Skin epidermis (tissue), 12 donors: ENCODE measurements around the gene GNAS.
A peak's percentile ranks its signal among the peaks of the same experiment; 100 is the strongest.

Source experiments
- H3K27ac ChIP-seq, 21 experiments: fragments of 200-600 bp; sonication (generic) in 11 of 21; one replicate each; pipeline ENCODE4 v1.5.0; 2020; ENCODE audit warnings: mild to moderate bottlenecking in 3 of 21, inconsistent platforms in 2 of 21, moderate library complexity in 2 of 21
- H3K4me3 ChIP-seq, 7 experiments: fragments of 200-600 bp; sonication (generic) in 2 of 7; one replicate each; pipeline ENCODE4 v1.5.0; 2020; ENCODE audit warnings: inconsistent platforms in 2 of 7, mild to moderate bottlenecking in 2 of 7, moderate library complexity in 1 of 7

The GNAS gene

DNA sequence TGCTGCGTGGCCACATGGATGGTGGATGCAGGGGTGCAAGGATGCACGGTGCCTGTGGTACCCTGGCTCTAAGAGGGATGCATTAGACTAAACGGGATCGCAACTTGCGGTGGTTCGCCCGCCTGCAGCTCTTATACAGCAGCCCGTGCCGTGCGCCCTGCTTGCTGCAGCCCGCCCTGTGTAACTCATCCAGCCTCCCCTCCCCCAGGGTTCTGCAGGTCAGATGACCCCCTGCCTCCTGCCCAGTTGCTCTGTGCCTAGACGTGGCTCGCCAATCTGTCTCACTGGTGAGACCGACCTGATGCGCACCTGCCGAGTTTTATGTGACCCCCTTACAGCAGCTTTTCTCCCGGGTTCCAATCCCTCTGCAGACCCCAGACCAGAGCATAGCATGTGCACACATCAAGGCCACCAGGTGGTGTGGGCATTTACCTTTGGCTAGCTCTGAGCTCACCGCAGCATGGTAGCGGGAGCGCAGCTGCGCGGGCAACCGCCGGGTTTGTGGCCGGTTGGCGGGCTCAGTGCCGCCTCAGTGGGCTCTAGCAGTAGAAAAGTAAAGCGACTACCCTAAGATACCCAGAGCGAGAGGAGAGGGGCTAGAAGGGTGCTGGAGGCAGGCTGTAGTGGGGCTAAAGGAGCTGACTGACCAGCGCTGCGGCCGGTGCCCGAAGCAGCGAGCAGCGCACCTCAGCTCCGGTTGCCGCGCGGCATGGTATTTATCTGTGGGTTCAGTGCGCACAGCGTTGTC is 1.1 kb upstream of the GNAS start:
- no peak overlapping the region for H3K27ac ChIP-seq
- H3K4me3 ChIP-seq, result peak overlapping the region in 6 of 7 experiments; percentile 4 to 40 (median 28)

DNA sequence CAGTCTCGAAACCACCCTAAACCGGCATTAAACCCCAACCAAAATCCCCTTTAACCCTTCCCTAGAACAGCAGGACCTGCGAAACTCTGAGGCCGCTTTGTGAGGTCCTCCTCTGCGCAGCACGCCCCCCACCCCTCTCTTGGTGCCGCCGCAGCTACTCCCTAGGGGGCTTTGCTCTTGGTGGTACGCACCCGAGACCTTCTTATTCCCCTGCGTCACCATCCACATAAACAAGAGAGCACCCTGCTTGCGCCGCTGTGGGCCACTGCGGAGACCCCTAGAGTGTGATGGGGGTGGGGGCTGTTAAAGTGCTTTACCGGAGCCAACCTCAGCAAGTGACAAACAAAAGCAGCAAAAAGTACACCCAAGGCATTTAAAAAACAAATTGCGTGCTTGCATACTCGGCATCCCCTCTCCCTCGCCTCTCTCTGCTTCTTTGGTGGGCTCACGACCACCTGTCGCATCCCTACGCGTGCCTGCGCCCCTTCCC is 502 bp upstream of the GNAS start:
- H3K27ac ChIP-seq, result no peak overlapping the region

DNA sequence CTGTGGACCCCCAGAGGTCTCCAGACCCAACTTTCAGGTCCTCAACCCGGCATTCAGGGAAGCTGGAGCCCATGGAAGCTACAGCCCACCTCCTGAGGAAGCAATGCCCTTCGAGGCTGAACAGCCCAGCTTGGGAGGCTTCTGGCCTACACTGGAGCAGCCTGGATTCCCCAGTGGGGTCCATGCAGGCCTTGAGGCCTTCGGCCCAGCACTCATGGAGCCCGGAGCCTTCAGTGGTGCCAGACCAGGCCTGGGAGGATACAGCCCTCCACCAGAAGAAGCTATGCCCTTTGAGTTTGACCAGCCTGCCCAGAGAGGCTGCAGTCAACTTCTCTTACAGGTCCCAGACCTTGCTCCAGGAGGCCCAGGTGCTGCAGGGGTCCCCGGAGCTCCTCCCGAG is 950 bp downstream of the GNAS start:
- no peak overlapping the region for H3K4me3 ChIP-seq
- no peak overlapping the region for H3K27ac ChIP-seq

More for the DNA sequence above, 502 bp upstream of the GNAS start:
- peak overlapping the region in 2 of 7 experiments; percentile 20 to 35 for H3K4me3 ChIP-seq

DNA sequence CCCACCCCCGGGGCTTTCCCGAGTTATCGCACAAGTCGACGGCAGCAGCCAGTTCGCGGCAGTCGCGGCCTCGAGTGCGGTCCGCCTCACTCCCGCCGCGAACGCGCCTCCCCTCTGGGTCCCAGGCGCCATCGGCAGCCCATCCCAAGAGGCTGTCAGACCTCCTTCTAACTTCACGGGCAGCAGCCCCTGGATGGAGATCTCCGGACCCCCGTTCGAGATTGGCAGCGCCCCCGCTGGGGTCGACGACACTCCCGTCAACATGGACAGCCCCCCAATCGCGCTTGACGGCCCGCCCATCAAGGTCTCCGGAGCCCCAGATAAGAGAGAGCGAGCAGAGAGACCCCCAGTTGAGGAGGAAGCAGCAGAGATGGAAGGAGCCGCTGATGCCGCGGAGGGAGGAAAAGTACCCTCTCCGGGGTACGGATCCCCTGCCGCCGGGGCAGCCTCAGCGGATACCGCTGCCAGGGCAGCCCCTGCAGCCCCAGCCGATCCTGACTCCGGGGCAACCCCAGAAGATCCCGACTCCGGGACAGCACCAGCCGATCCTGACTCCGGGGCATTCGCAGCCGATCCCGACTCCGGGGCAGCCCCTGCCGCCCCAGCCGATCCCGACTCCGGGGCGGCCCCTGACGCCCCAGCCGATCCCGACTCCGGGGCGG is 1.6 kb downstream of the GNAS start:
- Histone ChIP-seq H3K4me3 (peak overlapping the region in 4 of 7 experiments; percentile 14 to 37 (median 20)), H3K27ac (no peak overlapping the region)

DNA sequence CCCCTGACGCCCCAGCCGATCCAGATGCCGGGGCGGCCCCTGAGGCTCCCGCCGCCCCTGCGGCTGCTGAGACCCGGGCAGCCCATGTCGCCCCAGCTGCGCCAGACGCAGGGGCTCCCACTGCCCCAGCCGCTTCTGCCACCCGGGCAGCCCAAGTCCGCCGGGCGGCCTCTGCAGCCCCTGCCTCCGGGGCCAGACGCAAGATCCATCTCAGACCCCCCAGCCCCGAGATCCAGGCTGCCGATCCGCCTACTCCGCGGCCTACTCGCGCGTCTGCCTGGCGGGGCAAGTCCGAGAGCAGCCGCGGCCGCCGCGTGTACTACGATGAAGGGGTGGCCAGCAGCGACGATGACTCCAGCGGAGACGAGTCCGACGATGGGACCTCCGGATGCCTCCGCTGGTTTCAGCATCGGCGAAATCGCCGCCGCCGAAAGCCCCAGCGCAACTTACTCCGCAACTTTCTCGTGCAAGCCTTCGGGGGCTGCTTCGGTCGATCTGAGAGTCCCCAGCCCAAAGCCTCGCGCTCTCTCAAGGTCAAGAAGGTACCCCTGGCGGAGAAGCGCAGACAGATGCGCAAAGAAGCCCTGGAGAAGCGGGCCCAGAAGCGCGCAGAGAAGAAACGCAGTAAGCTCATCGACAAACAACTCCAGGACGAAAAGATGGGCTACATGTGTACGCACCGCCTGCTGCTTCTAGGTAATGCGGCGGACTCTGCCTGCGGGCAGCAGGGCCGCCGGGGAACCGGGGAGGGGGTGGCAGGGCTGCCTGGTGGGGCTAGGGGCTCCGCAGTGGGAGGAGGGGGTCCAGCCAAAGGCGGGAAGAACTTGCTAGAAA is 2.3 kb downstream of the GNAS start:
- Histone ChIP-seq H3K27ac (no peak overlapping the region), H3K4me3 (peak overlapping the region in 5 of 7 experiments; percentile 5 to 37 (median 16))

- Histone ChIP-seq H3K4me3 (peak overlapping the region in 5 of 7 experiments; percentile 6 to 37 (median 16)), H3K27ac (no peak overlapping the region)
Observed at GRCh38 chr20:58855506-58856389, 3.2 kb downstream of the GNAS start.

GRCh38 chr20:58863044-58863790 is 10.7 kb downstream of the GNAS start:
- Histone ChIP-seq H3K27ac (no peak overlapping the region), H3K4me3 (no peak overlapping the region)

- no peak overlapping the region for H3K4me3 ChIP-seq
- H3K27ac ChIP-seq, result no peak overlapping the region
Observed at GRCh38 chr20:58864346-58864745, 11.8 kb downstream of the GNAS start.

DNA sequence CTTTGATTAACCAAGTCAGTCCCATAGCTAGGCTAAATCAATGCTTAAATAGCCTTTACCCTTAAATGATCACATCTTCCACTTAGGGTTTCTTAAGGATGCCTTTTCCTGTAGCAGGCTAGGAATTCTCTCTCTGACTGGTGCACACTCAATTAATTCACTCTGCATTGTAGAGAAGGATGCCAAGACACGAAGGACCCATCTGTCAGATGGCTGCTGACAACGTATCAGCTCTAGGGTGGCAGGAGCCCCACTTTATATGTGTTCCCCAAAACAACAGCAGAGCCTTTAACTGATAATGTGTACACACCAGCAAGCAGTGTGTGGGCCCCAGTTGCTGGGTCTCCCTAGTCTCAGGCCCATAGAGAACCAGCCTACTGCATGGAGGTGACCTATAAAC is 13.3 kb downstream of the GNAS start:
- no peak overlapping the region for H3K4me3 ChIP-seq

GRCh38 chr20:58867211-58867610 is 14.7 kb downstream of the GNAS start:
- Histone ChIP-seq H3K4me3 (no peak overlapping the region), H3K27ac (no peak overlapping the region)

More for the DNA sequence above, 13.3 kb downstream of the GNAS start:
- H3K27ac ChIP-seq, result no peak overlapping the region

GRCh38 chr20:58868795-58869194 is 16.3 kb downstream of the GNAS start:
- no peak overlapping the region for H3K27ac ChIP-seq
- H3K4me3 ChIP-seq, result no peak overlapping the region

GRCh38 chr20:58869662-58870227 is 17.2 kb downstream of the GNAS start:
- H3K27ac ChIP-seq, result no peak overlapping the region
- H3K4me3 ChIP-seq, result no peak overlapping the region

DNA sequence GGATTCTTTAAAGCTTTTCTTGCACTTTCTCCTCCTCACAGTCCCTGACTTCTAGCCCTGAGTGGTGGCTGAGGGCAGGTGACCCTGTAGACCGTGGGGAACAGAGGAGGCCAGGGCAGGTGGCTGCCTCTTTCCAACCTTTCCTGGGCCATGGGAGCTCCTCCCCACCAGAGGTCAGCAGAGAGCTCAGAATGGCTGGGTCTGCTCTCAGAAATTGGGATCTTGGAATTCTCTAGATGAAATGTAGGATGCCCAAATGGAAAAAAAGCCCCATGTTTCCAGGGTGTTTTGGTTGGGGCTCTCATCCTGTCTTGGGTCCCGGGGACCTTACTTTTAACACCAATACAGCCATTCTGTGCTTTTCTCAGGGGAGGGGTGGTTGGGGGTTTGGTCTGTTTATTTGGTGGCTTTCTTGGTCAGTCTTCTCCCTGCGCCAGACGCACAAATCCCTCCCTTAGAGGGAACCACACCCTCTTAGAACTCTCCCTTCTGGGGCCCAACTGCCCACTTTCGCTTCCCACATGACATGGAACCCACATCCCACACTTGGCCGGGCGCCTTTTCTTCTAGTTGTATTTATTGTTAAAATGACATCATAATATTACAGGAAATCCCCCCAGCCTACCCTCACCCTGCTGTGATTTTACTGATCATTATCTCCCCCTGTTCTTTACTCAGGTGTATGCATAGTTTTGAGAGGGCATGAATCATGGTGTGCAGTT is 17.9 kb downstream of the GNAS start:
- Histone ChIP-seq H3K4me3 (no peak overlapping the region), H3K27ac (no peak overlapping the region)

GRCh38 chr20:58871533-58872102 is 19.1 kb downstream of the GNAS start:
- no peak overlapping the region for H3K27ac ChIP-seq
- H3K4me3 ChIP-seq, result no peak overlapping the region

DNA sequence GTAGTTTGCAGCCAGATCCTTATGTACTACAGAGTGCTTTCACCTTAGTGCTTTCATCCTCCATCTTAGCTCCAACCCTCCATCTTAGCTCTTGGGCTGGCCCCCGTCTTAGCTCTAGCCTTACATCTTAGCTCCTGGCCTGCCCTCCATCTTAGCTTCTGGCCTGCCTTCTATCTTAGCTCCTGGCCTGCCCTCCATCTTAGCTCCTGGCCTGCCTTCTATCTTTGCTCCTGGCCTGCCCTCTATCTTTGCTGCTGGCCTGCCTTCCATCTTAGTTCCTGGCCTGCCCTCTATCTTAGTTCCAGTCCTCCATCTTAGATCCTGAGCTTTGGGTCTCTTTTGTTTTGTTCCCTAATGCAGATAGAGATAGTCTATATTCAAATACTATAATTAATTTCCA is 22.0 kb downstream of the GNAS start:
- no peak overlapping the region for H3K27ac ChIP-seq

GRCh38 chr20:58875111-58875510 is 22.6 kb downstream of the GNAS start:
- H3K4me3 ChIP-seq, result no peak overlapping the region
- H3K27ac ChIP-seq, result no peak overlapping the region

More for the DNA sequence above, 22.0 kb downstream of the GNAS start:
- H3K4me3 ChIP-seq, result no peak overlapping the region

DNA sequence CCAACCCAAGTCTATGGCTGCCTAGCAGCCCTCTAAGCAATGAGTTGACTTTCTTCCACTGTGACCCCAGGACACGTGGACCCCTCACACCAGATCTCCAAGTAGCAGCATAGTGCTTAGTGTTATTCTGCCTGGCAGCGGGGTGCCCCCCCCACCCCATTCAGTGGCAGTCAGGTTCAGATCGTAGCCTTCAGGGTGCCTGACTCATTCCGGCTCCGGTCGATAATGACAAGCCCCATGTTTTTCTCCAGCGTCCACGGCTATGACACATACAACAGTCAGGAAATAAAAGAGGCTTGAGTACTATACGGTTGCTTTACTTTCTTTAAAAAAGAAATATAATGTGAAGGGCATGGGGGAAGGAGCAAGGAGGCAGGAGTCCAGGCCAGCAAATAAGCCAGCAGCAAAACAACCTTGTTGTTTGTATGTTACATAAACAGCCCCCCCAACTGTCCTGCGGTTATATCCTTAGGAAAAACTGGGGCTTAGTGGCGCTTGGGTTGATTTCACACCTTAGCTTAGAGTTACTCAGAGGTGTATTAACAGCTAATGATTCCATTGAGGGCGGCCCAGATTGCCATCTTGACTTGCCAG is 23.1 kb downstream of the GNAS start:
- no peak overlapping the region for H3K27ac ChIP-seq
- no peak overlapping the region for H3K4me3 ChIP-seq
